ENCODE results near the gene WDR74. TPM values are rescaled to one million over a fixed set of nuclear protein-coding genes. Genes with fewer than 3 reads are reported as not detected.

Gene WDR74
- total and polyA plus RNA-seq, 9 of the 15 experiments (the other 6 are each of a cell fraction or from before 2014, with no cell fraction given): 32.7 to 210 (median 114) TPM

GRCh38 chr11:62805076-62805892 lies 34.1 kb downstream of the WDR74 start, which contains the start of gene NXF1 (continued):
- 0 out of 2 replicates have a peak, but pooled peaks have one; percentile 38 for TF ChIP-seq PHTF2 (CRISPR knock-in tag; IDR thresholded peaks at IDR 0.05)
- TF ChIP-seq MTA2 (IDR thresholded peaks at IDR 0.05; ENCODE audit: low read depth): no peak
- no peak for TF ChIP-seq CEBPG (CRISPR knock-in tag; IDR thresholded peaks at IDR 0.05)
- TF ChIP-seq CEBPG (tag; conservative IDR thresholded peaks at IDR 0.05 in 1 of 2, IDR thresholded peaks at IDR 0.05 in 1 of 2): no peak
- peak; percentile 36; the same call in 1 of the 2 replicates for TF ChIP-seq CHCHD3 (CRISPR knock-in tag; IDR thresholded peaks at IDR 0.05)
- TF ChIP-seq TAF7 (tag; IDR thresholded peaks at IDR 0.05): peak; percentile 86
- TF ChIP-seq, protein P1, sequence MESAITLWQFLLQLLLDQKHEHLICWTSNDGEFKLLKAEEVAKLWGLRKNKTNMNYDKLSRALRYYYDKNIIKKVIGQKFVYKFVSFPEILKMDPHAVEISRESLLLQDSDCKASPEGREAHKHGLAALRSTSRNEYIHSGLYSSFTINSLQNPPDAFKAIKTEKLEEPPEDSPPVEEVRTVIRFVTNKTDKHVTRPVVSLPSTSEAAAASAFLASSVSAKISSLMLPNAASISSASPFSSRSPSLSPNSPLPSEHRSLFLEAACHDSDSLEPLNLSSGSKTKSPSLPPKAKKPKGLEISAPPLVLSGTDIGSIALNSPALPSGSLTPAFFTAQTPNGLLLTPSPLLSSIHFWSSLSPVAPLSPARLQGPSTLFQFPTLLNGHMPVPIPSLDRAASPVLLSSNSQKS (CRISPR knock-in tag; IDR thresholded peaks at IDR 0.05): no peak
- TF ChIP-seq, protein P2, sequence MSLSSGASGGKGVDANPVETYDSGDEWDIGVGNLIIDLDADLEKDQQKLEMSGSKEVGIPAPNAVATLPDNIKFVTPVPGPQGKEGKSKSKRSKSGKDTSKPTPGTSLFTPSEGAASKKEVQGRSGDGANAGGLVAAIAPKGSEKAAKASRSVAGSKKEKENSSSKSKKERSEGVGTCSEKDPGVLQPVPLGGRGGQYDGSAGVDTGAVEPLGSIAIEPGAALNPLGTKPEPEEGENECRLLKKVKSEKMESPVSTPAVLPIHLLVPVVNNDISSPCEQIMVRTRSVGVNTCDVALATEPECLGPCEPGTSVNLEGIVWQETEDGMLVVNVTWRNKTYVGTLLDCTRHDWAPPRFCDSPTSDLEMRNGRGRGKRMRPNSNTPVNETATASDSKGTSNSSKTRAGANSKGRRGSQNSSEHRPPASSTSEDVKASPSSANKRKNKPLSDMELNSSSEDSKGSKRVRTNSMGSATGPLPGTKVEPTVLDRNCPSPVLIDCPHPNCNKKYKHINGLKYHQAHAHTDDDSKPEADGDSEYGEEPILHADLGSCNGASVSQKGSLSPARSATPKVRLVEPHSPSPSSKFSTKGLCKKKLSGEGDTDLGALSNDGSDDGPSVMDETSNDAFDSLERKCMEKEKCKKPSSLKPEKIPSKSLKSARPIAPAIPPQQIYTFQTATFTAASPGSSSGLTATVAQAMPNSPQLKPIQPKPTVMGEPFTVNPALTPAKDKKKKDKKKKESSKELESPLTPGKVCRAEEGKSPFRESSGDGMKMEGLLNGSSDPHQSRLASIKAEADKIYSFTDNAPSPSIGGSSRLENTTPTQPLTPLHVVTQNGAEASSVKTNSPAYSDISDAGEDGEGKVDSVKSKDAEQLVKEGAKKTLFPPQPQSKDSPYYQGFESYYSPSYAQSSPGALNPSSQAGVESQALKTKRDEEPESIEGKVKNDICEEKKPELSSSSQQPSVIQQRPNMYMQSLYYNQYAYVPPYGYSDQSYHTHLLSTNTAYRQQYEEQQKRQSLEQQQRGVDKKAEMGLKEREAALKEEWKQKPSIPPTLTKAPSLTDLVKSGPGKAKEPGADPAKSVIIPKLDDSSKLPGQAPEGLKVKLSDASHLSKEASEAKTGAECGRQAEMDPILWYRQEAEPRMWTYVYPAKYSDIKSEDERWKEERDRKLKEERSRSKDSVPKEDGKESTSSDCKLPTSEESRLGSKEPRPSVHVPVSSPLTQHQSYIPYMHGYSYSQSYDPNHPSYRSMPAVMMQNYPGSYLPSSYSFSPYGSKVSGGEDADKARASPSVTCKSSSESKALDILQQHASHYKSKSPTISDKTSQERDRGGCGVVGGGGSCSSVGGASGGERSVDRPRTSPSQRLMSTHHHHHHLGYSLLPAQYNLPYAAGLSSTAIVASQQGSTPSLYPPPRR (CRISPR knock-in tag; IDR thresholded peaks at IDR 0.05; ENCODE audit: borderline replicate concordance): 0 out of 2 replicates have a peak, but pooled peaks have one; percentile 40
- no peak for TF ChIP-seq ZNF140 (CRISPR knock-in tag; IDR thresholded peaks at IDR 0.05)
- peak; percentile 67 to 89 (median 83) for TF ChIP-seq YY1 (IDR thresholded peaks at IDR 0.05; ENCODE audit: borderline replicate concordance in 1 of 3, control insufficient read depth in 1 of 3, extremely low read depth in 1 of 3, insufficient read depth in 3 of 3, insufficient read length in 1 of 3, insufficient replicate concordance in 2 of 3, low read depth in 1 of 3, low read length in 2 of 3)
- peak; percentile 77 for TF ChIP-seq NFIC (IDR thresholded peaks at IDR 0.05)
- peak; percentile 61; the same call in 1 of the 2 replicates for TF ChIP-seq HMG20B (CRISPR knock-in tag; IDR thresholded peaks at IDR 0.05)
- TF ChIP-seq, protein P3, sequence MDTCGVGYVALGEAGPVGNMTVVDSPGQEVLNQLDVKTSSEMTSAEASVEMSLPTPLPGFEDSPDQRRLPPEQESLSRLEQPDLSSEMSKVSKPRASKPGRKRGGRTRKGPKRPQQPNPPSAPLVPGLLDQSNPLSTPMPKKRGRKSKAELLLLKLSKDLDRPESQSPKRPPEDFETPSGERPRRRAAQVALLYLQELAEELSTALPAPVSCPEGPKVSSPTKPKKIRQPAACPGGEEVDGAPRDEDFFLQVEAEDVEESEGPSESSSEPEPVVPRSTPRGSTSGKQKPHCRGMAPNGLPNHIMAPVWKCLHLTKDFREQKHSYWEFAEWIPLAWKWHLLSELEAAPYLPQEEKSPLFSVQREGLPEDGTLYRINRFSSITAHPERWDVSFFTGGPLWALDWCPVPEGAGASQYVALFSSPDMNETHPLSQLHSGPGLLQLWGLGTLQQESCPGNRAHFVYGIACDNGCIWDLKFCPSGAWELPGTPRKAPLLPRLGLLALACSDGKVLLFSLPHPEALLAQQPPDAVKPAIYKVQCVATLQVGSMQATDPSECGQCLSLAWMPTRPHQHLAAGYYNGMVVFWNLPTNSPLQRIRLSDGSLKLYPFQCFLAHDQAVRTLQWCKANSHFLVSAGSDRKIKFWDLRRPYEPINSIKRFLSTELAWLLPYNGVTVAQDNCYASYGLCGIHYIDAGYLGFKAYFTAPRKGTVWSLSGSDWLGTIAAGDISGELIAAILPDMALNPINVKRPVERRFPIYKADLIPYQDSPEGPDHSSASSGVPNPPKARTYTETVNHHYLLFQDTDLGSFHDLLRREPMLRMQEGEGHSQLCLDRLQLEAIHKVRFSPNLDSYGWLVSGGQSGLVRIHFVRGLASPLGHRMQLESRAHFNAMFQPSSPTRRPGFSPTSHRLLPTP (IDR thresholded peaks at IDR 0.05; ENCODE audit: borderline replicate concordance, extremely low read depth, insufficient read length): no peak
- TF ChIP-seq ZSCAN29 (IDR thresholded peaks at IDR 0.05): peak; percentile 63; the same call in 1 of the 2 replicates
- TF ChIP-seq ZNF785 (CRISPR knock-in tag; IDR thresholded peaks at IDR 0.05): no peak
- no peak for TF ChIP-seq ZNF668 (CRISPR knock-in tag; IDR thresholded peaks at IDR 0.05)

Data from K562 (cell line).